WTC11 (cell line): ENCODE data around the gene ADIPOR2. TPM values are rescaled to one million over a fixed set of nuclear protein-coding genes. Genes with fewer than 3 reads are reported as not detected.

ENCODE experiments used
- ATAC-seq: fragments of 200-7000 bp; cut with Tn5 transposase; 2 replicates; pipeline ENCODE4 v1.10.0; 2021; ENCODE audit warnings: mild to moderate bottlenecking, moderate library complexity
- CTCF ChIA-PET: fragments of 300-600 bp; sonication (Branson Sonifier 250); formaldehyde crosslinking; loops from one replicate; lab custom pipeline; 2021; ENCODE audit warnings: antibody characterized with exemption; lab: Charles Lee
- POLR2A ChIA-PET: fragments of 350-600 bp; sonication (Branson Sonifier 250); formaldehyde crosslinking; loops from one replicate; lab custom pipeline; 2021; ENCODE audit warnings: antibody characterized with exemption; lab: Charles Lee
- DNase-seq: peaks from one replicate; pipeline ENCODE4 v3.0.0; 2021; ENCODE audit warnings: low spot score
- H3K27ac Mint-ChIP-seq: 2 replicates; pipeline ENCODE4 v1.8.0; 2021; ENCODE audit warnings: mixed read lengths
- H3K27me3 Mint-ChIP-seq: 2 replicates; pipeline ENCODE4 v1.8.0; 2021; ENCODE audit warnings: low read depth, mild to moderate bottlenecking, moderate library complexity, mixed read lengths
- H3K36me3 Mint-ChIP-seq: 2 replicates; pipeline ENCODE4 v1.8.0; 2021; ENCODE audit warnings: mixed read lengths
- H3K4me1 Mint-ChIP-seq: 2 replicates; pipeline ENCODE4 v1.8.0; 2022; ENCODE audit warnings: mixed read lengths
- H3K4me3 Mint-ChIP-seq: 2 replicates; pipeline ENCODE4 v1.8.0; 2021; ENCODE audit warnings: mild to moderate bottlenecking, moderate library complexity, mixed read lengths
- H3K9me3 Mint-ChIP-seq: 2 replicates; pipeline ENCODE4 v1.8.0; 2021; ENCODE audit warnings: mixed read lengths
- ATF1 ChIP-seq: sonication (generic); formaldehyde crosslinking; IDR thresholded peaks from 2 replicates; pipeline ENCODE4 v1.8.1; 2023; ENCODE audit warnings: mild to moderate bottlenecking, moderate library complexity, missing genetic modification reagents
- ATF3 ChIP-seq: sonication (generic); formaldehyde crosslinking; conservative IDR thresholded peaks from 2 replicates; pipeline ENCODE4 v1.8.1; 2022; ENCODE audit warnings: mild to moderate bottlenecking, missing genetic modification reagents
- EMX1 ChIP-seq: fragments of 250-450 bp; sonication (Bioruptor Pico); IDR thresholded peaks from 2 replicates; pipeline ENCODE4 v1.8.0; 2021; ENCODE audit warnings: mild to moderate bottlenecking
- ERG ChIP-seq: fragments of 250-450 bp; sonication (Bioruptor Pico); IDR thresholded peaks from 2 replicates; pipeline ENCODE4 v1.8.0; 2021; ENCODE audit warnings: mild to moderate bottlenecking
- MAX ChIP-seq: sonication (generic); formaldehyde crosslinking; IDR thresholded peaks from 2 replicates; pipeline ENCODE4 v1.8.0; 2022; ENCODE audit warnings: mild to moderate bottlenecking, missing genetic modification reagents
- NFYB ChIP-seq: sonication (generic); formaldehyde crosslinking; conservative IDR thresholded peaks from 2 replicates; pipeline ENCODE4 v1.8.0; 2022; ENCODE audit warnings: low read depth, missing genetic modification reagents
- NR2C2 ChIP-seq: sonication (generic); formaldehyde crosslinking; IDR thresholded peaks from 2 replicates; pipeline ENCODE4 v1.8.0; 2022; ENCODE audit warnings: mild to moderate bottlenecking, missing genetic modification reagents
- PRDM15 ChIP-seq: sonication (generic); formaldehyde crosslinking; IDR thresholded peaks from 2 replicates; pipeline ENCODE4 v1.8.0; 2022; ENCODE audit warnings: missing genetic modification reagents
- SOX15 ChIP-seq: fragments of 250-450 bp; sonication (Bioruptor Pico); IDR thresholded peaks from 2 replicates; pipeline ENCODE4 v1.9.0; 2021; ENCODE audit warnings: mild to moderate bottlenecking
- TCF7 ChIP-seq: sonication (generic); formaldehyde crosslinking; IDR thresholded peaks from 2 replicates; pipeline ENCODE4 v1.8.0; 2022; ENCODE audit warnings: mild to moderate bottlenecking, low read depth, missing genetic modification reagents, moderate library complexity
- TP53 ChIP-seq: sonication (generic); formaldehyde crosslinking; IDR thresholded peaks from 2 replicates; pipeline ENCODE4 v1.8.1; 2023; ENCODE audit warnings: mild to moderate bottlenecking, missing genetic modification reagents
- ZBTB21 ChIP-seq: sonication (generic); formaldehyde crosslinking; IDR thresholded peaks from 2 replicates; pipeline ENCODE4 v1.8.1; 2023; ENCODE audit warnings: mild to moderate bottlenecking, missing genetic modification reagents, borderline replicate concordance
- ZNF138 ChIP-seq: sonication (generic); formaldehyde crosslinking; conservative IDR thresholded peaks from 2 replicates; pipeline ENCODE4 v1.8.1; 2022; ENCODE audit warnings: mild to moderate bottlenecking, moderate library complexity, missing genetic modification reagents
- ZNF263 ChIP-seq: sonication (generic); formaldehyde crosslinking; IDR thresholded peaks from 2 replicates; pipeline ENCODE4 v1.8.1; 2022; ENCODE audit warnings: low read depth, mild to moderate bottlenecking, moderate library complexity, missing genetic modification reagents
- ZNF425 ChIP-seq: fragments of 250-450 bp; sonication (Bioruptor Pico); conservative IDR thresholded peaks from 2 replicates; pipeline ENCODE4 v1.9.0; 2021; ENCODE audit warnings: mild to moderate bottlenecking
- ZSCAN18 ChIP-seq: fragments of 250-450 bp; sonication (Bioruptor Pico); IDR thresholded peaks from 2 replicates; pipeline ENCODE4 v2.1.2; 2022; ENCODE audit warnings: mild to moderate bottlenecking, moderate library complexity
- total RNA-seq: library from RNA; stranded (reverse); gene quantifications from 3 replicates; pipeline ENCODE4 v1.2.3, GENCODE V29; 2021

The ADIPOR2 gene
- total RNA-seq, 1 experiment from 2014 or later = 38.4 TPM

- ATAC-seq = no peak
- Mint-ChIP-seq H3K27ac (no peak overlapping the region), H3K4me3 (no peak overlapping the region), H3K27me3 (no peaks in the 10 kb centered on the region; the same call in 1 of the 2 replicates), H3K4me1 (peaks cover 15% of the 10 kb centered on the region), H3K9me3 (no peaks in the 10 kb centered on the region), H3K36me3 (no peaks in the 10 kb centered on the region)
- DNase-seq = no peak
- TF ChIP-seq ZNF138 (CRISPR knock-in tag) (no peak), ZNF263 (no peak), TCF7 (CRISPR knock-in tag) (no peak)
- ChIA-PET CTCF (interaction anchor here (0.5 to 3.4 kb wide), 5 partner anchors 32 to 146 kb away, joined by 3 to 36 read pairs (median 4); no protein-coding TSS in a partner anchor), POLR2A (no interaction called here)
Observed at GRCh38 chr12:1799051-1799881, 108.4 kb downstream of the ADIPOR2 start.

- Mint-ChIP-seq H3K4me3 (no peak overlapping the region), H3K4me1 (peaks cover 12% of the 10 kb centered on the region), H3K27me3 (no peaks in the 10 kb centered on the region; the same call in 1 of the 2 replicates), H3K9me3 (0 out of 2 replicates have a peak, but pooled peaks cover 3% of the 10 kb centered on the region), H3K27ac (no peak overlapping the region), H3K36me3 (no peaks in the 10 kb centered on the region)
- ATAC-seq = no peak
- DNase-seq = no peak
- TF ChIP-seq ZNF425 (CRISPR knock-in tag) = no peak
- TF ChIP-seq NFYB (CRISPR knock-in tag) = no peak
- no peak for TF ChIP-seq EMX1 (CRISPR knock-in tag)
- TF ChIP-seq ZNF138 (CRISPR knock-in tag) = no peak
- no peak for TF ChIP-seq ZBTB21 (CRISPR knock-in tag)
- TF ChIP-seq ZSCAN18 (CRISPR knock-in tag) = no peak
- ChIA-PET CTCF (interaction anchor here (0.5 to 3.4 kb wide), 3 partner anchors 89 to 147 kb away, joined by 3 to 36 read pairs (median 4); no protein-coding TSS in a partner anchor), POLR2A (no interaction called here)
Observed at GRCh38 chr12:1799882-1800400, 109.1 kb downstream of the ADIPOR2 start.

- Mint-ChIP-seq H3K36me3 (no peaks in the 10 kb centered on the region), H3K4me1 (peaks cover 6% of the 10 kb centered on the region), H3K27ac (no peak overlapping the region), H3K27me3 (no peaks in the 10 kb centered on the region; the same call in 1 of the 2 replicates), H3K4me3 (no peak overlapping the region), H3K9me3 (0 out of 2 replicates have a peak, but pooled peaks cover 3% of the 10 kb centered on the region)
- CTCF ChIA-PET = interaction anchor here (0.8 to 3.4 kb wide), 8 partner anchors 9 to 148 kb away, joined by 3 to 36 read pairs (median 3); partner anchors contain the start of gene CACNA2D4
- TF ChIP-seq TCF7 (CRISPR knock-in tag) (no peak), ZSCAN18 (CRISPR knock-in tag) (no peak), ATF3 (CRISPR knock-in tag) (no peak), NR2C2 (CRISPR knock-in tag) (no peak), PRDM15 (CRISPR knock-in tag) (no peak), MAX (CRISPR knock-in tag) (no peak), EMX1 (CRISPR knock-in tag) (no peak), ATF1 (no peak), TP53 (CRISPR knock-in tag) (no peak), ERG (no peak), SOX15 (CRISPR knock-in tag) (no peak)
- POLR2A ChIA-PET = interaction anchor here (0.6 kb wide), 1 partner anchor 1355 kb away, joined by 4 read pairs; no protein-coding TSS in a partner anchor
- peak; percentile 48 for DNase-seq
- peak; percentile 46 for ATAC-seq
Observed at GRCh38 chr12:1800401-1801302, 109.8 kb downstream of the ADIPOR2 start.
